ENCODE data around the gene PXDN.

PXDN gene

DNA sequence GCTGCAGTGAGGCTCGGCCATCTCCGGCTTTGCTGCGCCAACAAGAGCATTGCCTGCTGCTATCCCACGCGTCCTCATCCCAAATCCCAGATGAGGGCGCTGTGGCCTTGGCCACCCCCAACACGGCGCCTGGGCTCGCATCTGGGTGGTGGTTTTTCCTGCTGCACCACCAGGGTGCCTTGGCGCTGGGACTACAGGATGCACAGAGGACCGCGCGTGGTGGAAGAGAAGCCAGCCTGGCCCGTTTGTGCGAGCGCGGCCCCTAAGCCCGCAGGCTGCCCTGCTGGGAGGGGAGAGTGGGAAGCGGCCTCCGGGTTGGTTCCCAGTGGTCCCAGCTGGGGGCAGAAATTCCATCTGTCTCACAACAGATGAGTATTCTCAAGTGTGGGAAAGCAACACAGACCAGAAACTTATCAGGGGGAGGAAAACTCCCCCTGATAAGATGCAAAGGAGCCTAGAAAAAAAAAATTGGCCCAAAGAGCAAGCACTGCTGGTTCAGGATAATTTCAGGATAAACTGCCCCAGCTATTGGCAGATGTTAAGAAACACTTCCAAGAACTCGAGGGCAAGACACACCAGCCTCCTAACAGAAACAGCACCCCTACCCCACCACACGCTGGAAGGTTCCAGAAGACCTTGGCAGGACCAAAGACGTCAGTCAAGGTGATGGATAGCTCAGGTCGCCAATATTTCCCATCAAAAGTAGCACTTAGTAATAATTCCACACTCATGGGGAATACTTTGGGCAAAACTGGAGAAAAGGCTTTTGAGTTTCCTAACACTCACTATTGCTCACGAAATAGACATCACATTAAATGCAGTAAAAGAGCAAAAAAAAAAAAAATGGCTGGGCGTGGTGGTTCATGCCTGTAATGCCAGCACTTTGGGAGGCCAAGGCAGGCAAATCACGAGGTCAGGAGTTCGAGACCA is 152.1 kb downstream of the PXDN start:
- no peak for TF ChIP-seq PPARA (CRISPR knock-in tag; IDR thresholded peaks at IDR 0.05; ENCODE audit: borderline replicate concordance)
- no peak for TF ChIP-seq TOX (CRISPR knock-in tag; IDR thresholded peaks at IDR 0.05; ENCODE audit: borderline replicate concordance)
- TF ChIP-seq, protein P1, sequence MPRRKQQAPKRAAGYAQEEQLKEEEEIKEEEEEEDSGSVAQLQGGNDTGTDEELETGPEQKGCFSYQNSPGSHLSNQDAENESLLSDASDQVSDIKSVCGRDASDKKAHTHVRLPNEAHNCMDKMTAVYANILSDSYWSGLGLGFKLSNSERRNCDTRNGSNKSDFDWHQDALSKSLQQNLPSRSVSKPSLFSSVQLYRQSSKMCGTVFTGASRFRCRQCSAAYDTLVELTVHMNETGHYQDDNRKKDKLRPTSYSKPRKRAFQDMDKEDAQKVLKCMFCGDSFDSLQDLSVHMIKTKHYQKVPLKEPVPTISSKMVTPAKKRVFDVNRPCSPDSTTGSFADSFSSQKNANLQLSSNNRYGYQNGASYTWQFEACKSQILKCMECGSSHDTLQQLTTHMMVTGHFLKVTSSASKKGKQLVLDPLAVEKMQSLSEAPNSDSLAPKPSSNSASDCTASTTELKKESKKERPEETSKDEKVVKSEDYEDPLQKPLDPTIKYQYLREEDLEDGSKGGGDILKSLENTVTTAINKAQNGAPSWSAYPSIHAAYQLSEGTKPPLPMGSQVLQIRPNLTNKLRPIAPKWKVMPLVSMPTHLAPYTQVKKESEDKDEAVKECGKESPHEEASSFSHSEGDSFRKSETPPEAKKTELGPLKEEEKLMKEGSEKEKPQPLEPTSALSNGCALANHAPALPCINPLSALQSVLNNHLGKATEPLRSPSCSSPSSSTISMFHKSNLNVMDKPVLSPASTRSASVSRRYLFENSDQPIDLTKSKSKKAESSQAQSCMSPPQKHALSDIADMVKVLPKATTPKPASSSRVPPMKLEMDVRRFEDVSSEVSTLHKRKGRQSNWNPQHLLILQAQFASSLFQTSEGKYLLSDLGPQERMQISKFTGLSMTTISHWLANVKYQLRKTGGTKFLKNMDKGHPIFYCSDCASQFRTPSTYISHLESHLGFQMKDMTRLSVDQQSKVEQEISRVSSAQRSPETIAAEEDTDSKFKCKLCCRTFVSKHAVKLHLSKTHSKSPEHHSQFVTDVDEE (CRISPR knock-in tag; IDR thresholded peaks at IDR 0.05), result no peak
- TF ChIP-seq ESRRG (CRISPR knock-in tag; IDR thresholded peaks at IDR 0.05), result no peak
- TF ChIP-seq ZFP30 (CRISPR knock-in tag; IDR thresholded peaks at IDR 0.05), result no peak
- no peak for TF ChIP-seq ZNF8 (CRISPR knock-in tag; IDR thresholded peaks at IDR 0.05)
- TF ChIP-seq BACH2 (CRISPR knock-in tag; IDR thresholded peaks at IDR 0.05; ENCODE audit: borderline replicate concordance), result no peak
- TF ChIP-seq ZNF70 (CRISPR knock-in tag; IDR thresholded peaks at IDR 0.05), result no peak
- TF ChIP-seq OSR1 (CRISPR knock-in tag; IDR thresholded peaks at IDR 0.05), result no peak
- TF ChIP-seq ARNTL (CRISPR knock-in tag; IDR thresholded peaks at IDR 0.05; ENCODE audit: borderline replicate concordance, low read depth), result no peak
- TF ChIP-seq, protein P2, sequence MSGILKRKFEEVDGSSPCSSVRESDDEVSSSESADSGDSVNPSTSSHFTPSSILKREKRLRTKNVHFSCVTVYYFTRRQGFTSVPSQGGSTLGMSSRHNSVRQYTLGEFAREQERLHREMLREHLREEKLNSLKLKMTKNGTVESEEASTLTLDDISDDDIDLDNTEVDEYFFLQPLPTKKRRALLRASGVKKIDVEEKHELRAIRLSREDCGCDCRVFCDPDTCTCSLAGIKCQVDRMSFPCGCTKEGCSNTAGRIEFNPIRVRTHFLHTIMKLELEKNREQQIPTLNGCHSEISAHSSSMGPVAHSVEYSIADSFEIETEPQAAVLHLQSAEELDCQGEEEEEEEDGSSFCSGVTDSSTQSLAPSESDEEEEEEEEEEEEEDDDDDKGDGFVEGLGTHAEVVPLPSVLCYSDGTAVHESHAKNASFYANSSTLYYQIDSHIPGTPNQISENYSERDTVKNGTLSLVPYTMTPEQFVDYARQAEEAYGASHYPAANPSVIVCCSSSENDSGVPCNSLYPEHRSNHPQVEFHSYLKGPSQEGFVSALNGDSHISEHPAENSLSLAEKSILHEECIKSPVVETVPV (CRISPR knock-in tag; IDR thresholded peaks at IDR 0.05), result no peak
- TF ChIP-seq, protein P3, sequence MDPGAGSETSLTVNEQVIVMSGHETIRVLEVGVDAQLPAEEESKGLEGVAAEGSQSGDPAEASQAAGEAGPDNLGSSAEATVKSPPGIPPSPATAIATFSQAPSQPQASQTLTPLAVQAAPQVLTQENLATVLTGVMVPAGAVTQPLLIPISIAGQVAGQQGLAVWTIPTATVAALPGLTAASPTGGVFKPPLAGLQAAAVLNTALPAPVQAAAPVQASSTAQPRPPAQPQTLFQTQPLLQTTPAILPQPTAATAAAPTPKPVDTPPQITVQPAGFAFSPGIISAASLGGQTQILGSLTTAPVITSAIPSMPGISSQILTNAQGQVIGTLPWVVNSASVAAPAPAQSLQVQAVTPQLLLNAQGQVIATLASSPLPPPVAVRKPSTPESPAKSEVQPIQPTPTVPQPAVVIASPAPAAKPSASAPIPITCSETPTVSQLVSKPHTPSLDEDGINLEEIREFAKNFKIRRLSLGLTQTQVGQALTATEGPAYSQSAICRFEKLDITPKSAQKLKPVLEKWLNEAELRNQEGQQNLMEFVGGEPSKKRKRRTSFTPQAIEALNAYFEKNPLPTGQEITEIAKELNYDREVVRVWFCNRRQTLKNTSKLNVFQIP (CRISPR knock-in tag; IDR thresholded peaks at IDR 0.05; ENCODE audit: borderline replicate concordance, low read depth), result no peak
- TF ChIP-seq TCF4 (CRISPR knock-in tag; IDR thresholded peaks at IDR 0.05; ENCODE audit: borderline replicate concordance), result no peak
- TF ChIP-seq SNAI2 (CRISPR knock-in tag; IDR thresholded peaks at IDR 0.05), result no peak
- TF ChIP-seq, protein P4, sequence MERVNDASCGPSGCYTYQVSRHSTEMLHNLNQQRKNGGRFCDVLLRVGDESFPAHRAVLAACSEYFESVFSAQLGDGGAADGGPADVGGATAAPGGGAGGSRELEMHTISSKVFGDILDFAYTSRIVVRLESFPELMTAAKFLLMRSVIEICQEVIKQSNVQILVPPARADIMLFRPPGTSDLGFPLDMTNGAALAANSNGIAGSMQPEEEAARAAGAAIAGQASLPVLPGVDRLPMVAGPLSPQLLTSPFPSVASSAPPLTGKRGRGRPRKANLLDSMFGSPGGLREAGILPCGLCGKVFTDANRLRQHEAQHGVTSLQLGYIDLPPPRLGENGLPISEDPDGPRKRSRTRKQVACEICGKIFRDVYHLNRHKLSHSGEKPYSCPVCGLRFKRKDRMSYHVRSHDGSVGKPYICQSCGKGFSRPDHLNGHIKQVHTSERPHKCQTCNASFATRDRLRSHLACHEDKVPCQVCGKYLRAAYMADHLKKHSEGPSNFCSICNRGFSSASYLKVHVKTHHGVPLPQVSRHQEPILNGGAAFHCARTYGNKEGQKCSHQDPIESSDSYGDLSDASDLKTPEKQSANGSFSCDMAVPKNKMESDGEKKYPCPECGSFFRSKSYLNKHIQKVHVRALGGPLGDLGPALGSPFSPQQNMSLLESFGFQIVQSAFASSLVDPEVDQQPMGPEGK (CRISPR knock-in tag; IDR thresholded peaks at IDR 0.05; ENCODE audit: borderline replicate concordance), result no peak
- no peak for TF ChIP-seq CSDC2 (CRISPR knock-in tag; IDR thresholded peaks at IDR 0.05)
- TF ChIP-seq ZFP3 (CRISPR knock-in tag; IDR thresholded peaks at IDR 0.05), result no peak
- ATAC-seq, result peak; percentile 13

DNA sequence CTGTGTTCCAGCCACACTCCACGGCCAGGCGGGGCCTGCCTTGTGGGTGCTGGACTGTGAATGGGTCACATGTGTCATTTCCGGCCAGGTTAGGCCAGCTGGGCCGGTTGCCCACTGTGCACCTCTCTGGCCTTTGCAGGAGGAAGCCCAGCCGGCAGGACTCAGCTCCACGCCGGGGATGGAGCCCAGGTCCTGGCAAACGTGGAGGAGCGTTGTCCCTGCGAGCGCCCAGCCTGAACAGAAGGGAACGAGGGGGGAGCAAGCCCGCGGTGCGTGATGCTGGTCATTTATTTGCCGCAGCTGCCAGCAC is 152.9 kb downstream of the PXDN start:
- ATAC-seq, result no peak
- TF ChIP-seq ZFP30 (CRISPR knock-in tag; IDR thresholded peaks at IDR 0.05) (no peak), CSDC2 (CRISPR knock-in tag; IDR thresholded peaks at IDR 0.05) (no peak), ZC3H10 (CRISPR knock-in tag; IDR thresholded peaks at IDR 0.05) (no peak), GLIS3 (CRISPR knock-in tag; IDR thresholded peaks at IDR 0.05) (no peak), ZNF565 (CRISPR knock-in tag; conservative IDR thresholded peaks at IDR 0.05; ENCODE audit: low read depth) (no peak), ZNF70 (CRISPR knock-in tag; IDR thresholded peaks at IDR 0.05) (no peak), ARNTL (CRISPR knock-in tag; IDR thresholded peaks at IDR 0.05; ENCODE audit: borderline replicate concordance, low read depth) (no peak), PPARA (CRISPR knock-in tag; IDR thresholded peaks at IDR 0.05; ENCODE audit: borderline replicate concordance) (no peak)
- TF ChIP-seq, protein P5, sequence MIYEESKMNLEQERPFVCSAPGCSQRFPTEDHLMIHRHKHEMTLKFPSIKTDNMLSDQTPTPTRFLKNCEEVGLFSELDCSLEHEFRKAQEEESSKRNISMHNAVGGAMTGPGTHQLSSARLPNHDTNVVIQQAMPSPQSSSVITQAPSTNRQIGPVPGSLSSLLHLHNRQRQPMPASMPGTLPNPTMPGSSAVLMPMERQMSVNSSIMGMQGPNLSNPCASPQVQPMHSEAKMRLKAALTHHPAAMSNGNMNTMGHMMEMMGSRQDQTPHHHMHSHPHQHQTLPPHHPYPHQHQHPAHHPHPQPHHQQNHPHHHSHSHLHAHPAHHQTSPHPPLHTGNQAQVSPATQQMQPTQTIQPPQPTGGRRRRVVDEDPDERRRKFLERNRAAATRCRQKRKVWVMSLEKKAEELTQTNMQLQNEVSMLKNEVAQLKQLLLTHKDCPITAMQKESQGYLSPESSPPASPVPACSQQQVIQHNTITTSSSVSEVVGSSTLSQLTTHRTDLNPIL (CRISPR knock-in tag; IDR thresholded peaks at IDR 0.05; ENCODE audit: low read depth), result no peak
- TF ChIP-seq, protein P3 (CRISPR knock-in tag; IDR thresholded peaks at IDR 0.05; ENCODE audit: borderline replicate concordance, low read depth), result no peak
- TF ChIP-seq, protein P4 (CRISPR knock-in tag; IDR thresholded peaks at IDR 0.05; ENCODE audit: borderline replicate concordance), result no peak
